ENCODE measurements around the gene PTCH2.

DNA sequence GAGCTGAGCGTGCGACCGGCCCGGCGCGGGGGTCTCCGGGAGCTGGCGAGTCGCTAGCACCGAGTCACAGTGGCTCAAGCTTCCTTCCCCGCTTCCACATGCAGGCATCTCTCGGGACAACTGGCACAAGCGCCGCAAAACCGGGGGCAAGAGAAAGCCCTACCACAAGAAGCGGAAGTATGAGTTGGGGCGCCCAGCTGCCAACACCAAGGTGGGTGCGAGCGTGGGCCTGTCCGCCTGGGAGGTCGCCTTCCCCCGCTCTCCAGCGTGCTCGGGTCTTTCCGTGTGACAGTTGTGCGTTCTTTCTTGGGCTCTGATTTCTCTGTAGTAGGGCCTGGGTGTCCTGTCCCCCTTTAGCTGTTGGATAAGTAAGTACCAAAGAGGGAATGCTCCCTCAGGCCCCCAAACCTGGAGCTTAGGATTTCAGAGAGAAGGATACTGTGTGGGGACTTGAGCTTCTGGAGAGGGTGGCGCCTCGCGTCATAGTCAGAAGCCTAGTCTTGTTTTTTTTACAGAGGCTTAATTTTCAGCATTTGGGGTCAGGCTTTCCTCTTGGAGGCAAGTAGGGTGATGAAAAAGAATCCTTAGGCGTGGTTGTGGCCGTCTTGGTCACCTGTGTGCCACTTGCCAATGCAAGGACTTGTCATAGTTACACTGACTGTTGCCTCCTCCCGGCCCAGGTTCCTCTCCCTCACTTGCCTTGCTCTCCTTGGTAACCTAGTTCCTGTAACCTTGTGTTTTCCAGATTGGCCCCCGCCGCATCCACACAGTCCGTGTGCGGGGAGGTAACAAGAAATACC is 66.9 kb downstream of the PTCH2 start:
- TF ChIP-seq, protein P1, sequence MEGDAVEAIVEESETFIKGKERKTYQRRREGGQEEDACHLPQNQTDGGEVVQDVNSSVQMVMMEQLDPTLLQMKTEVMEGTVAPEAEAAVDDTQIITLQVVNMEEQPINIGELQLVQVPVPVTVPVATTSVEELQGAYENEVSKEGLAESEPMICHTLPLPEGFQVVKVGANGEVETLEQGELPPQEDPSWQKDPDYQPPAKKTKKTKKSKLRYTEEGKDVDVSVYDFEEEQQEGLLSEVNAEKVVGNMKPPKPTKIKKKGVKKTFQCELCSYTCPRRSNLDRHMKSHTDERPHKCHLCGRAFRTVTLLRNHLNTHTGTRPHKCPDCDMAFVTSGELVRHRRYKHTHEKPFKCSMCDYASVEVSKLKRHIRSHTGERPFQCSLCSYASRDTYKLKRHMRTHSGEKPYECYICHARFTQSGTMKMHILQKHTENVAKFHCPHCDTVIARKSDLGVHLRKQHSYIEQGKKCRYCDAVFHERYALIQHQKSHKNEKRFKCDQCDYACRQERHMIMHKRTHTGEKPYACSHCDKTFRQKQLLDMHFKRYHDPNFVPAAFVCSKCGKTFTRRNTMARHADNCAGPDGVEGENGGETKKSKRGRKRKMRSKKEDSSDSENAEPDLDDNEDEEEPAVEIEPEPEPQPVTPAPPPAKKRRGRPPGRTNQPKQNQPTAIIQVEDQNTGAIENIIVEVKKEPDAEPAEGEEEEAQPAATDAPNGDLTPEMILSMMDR (IDR thresholded peaks at IDR 0.05 in 8 of 11, conservative IDR thresholded peaks at IDR 0.05 in 3 of 11) = no peak
- TF ChIP-seq POLR2A (IDR thresholded peaks at IDR 0.05) = no peak
- no peak for TF ChIP-seq POLR2AphosphoS5 (IDR thresholded peaks at IDR 0.05)
